NCI-H1930 (cell line): Measurements from ENCODE around the gene GGACT.
"Not testable (repeated sequence)": the region's sequence is repeated elsewhere in the genome, so short reads cannot be mapped to it uniquely, and the experiment has no call there.

ENCODE experiments used
- DNase-seq, 2 experiments: peaks; one replicate each; lab custom pipeline; 2025; lab: John Stamatoyannopoulos, UW

GGACT gene

GRCh38 chr13:100600915-100601314 is 12.3 kb upstream of the GGACT start:
- DNase-seq = no peak

GRCh38 chr13:100600461-100600860 is 11.9 kb upstream of the GGACT start:
- no peak for DNase-seq

DNA sequence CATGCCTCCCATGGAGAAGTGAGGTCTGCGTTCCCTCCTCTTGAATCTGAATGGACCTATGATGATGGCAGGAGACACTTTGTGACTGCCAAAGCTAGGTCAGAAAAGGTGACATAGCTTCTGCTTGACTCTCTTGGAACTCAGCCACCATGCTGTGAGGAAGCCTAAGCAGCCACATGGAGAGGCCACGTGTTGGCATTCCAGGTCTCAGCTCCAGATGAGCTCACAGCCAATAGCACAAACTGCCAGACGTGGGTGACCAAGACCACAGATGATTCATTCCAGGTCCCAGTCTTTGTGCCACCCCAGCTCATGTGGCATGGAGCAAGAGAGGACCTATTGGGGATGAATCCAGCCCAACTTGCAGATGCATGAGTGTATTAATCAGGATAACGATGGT is 8.7 kb upstream of the GGACT start:
- DNase-seq = no peak

DNA sequence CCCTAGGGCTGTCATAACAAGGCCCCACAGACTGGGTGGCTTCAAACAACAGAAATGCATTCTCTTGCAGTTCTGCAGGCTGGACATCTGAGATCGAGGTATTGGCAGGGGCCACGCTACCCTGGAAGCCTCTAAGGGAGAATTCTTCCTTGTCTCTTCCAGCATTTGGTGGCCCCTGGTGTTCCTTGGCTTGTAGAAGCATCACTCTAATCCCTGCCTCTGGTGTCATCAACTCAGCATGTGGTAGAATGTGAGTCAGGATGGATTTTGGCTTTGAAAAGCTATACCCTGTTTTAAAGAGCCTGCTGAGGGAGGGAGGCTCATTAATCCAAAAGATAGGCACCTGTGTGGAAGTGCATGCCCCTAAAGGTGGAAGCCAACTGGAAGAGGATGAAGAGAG is 7.9 kb upstream of the GGACT start:
- DNase-seq = no peak

GRCh38 chr13:100594731-100595130 is 6.1 kb upstream of the GGACT start:
- DNase-seq = no peak

DNA sequence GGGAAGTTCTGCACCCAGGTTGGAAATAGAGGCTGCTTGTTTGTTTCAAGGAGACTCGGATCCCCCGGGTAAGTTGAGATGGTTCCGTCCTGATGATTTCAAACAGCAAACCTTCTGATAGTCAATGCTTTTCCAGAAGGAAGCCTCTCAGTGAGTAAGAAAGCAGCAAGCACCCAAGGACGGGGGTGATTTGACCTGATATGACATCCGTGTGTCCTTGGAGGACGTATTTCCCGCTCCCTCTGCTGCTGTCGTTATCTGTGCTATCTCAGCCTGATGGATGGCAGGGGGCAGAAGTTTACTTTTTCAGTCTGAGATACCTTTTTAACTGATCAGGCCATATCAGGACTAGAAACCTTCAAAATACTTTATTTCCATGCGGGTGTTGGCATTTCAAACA is 5.7 kb upstream of the GGACT start:
- no peak for DNase-seq

DNA sequence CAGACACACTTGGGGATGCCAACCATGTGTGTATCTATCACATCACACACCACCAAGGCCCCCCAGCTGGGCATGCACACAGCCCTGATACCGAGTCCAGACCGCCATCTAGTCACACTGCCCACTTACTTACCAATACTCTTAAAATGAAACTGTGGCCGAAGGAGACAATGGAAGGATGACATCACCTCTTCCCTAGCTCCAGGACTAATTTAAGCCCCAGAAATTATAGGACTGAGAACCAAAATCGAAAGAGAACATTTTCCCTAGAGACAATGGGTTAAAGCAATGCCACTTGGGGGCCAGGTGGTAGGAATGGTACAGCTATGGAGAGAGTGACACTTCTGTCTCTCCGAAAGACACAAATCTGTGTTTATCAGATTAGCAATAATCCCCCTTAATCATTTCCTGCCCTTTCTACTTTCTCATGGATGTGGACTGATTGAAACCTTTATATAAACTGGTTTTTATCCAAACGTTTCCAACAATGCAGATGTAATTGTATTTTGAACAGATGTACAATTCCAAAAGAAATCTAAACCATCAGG is 663 bp upstream of the GGACT start:
- no peak for DNase-seq

DNA sequence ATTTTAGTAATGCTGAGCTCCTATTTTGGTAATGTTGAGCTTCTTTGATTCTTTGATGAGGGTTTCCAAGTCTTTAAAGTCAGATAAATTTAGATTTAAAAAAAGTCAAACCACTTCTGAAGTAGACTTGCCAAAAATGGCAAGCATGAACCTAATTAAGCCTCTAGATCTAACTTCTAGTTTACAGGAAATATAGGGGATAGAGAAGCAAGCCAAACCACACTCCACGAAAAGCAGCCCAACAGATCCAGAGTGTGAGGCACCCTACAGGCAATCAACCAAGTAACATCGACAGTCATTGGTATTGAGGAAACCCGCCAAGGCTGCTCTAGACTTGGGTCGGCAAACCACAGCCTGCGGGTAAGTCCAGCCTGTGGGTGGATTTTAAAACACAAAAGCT is 3.7 kb downstream of the GGACT start:
- no peak for DNase-seq

DNA sequence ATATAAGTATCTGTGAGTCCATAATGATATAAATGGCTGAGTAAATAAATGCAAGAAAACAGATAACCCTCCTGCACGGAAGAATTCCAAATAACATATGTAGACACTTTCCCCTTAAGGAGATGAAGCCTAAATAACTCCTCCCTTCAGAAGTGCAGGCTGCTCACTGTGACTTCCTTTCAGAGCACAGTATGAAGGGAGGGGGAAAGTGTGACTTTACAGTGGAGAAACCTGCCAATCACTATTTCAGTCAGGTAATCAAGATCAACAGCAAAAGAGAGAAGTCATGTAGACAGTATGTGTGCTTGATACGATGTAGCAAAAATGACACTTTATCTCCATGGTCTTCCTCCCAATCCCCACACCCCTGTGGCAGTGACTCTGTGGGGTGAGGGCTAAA is 7.1 kb downstream of the GGACT start:
- DNase-seq = no peak

GRCh38 chr13:100581030-100581429 is 7.6 kb downstream of the GGACT start:
- no peak for DNase-seq

- DNase-seq = no peak
Measured at GRCh38 chr13:100580045-100580444, 8.5 kb downstream of the GGACT start.

DNA sequence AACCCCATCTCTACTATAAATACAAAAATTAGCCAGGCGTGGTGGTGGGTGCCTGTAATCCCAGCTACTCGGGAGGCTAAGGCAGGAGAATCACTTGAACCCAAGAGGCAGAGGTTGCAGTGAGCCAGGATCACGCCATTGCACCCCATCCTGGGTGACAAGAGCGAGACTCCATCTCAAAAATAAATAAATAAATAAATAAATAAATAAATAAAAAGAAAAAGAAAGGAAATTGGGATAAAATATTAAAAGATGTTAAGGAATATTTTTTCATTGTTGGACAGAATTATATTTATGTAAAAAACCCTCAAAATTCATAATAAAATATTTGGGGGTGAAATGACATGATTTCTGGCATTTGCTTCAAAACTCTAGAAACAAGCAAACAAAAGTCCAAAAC is 11.3 kb downstream of the GGACT start:
- DNase-seq = not testable (repeated sequence)

- DNase-seq = peak; percentile 34 to 60
Measured at GRCh38 chr13:100573121-100573520, 15.5 kb downstream of the GGACT start.

- DNase-seq = no peak
Measured at GRCh38 chr13:100566543-100566942, 22.0 kb downstream of the GGACT start.

GRCh38 chr13:100565286-100565685 is 23.3 kb downstream of the GGACT start:
- DNase-seq = no peak

- DNase-seq = no peak
Measured at GRCh38 chr13:100564444-100565223, 24.0 kb downstream of the GGACT start.

GRCh38 chr13:100563779-100564178 is 24.8 kb downstream of the GGACT start:
- no peak for DNase-seq

DNA sequence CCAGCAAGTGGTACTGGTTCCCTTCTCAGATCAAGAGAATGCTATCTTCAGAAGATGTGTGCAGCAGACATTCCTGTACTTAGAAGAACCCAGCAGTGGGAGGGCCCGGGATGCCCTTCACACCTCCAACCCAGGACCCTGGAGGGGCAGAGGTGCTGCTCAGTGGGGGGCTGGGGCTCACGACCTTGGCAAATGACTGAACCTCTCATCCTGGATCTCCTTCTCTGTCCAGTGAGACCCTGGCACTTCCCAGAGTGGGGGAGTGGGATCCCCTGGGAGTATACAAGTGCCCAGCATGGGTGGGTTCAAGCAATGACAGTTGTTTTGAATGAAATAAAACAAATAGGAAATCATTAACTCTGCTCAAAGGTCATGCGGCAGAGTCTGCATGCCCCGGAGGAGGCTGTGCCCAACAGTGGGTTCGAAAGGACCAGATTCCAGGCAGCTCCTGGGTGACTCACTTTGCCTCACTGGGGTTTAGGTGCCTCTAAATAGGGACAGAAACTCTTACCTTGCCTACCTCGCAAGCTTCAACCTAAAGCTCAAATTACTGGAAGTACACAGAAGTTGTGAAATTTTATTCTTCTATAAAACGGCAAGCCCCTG is 26.9 kb downstream of the GGACT start:
- no peak for DNase-seq

- DNase-seq = no peak
Measured at GRCh38 chr13:100561158-100561499, 27.5 kb downstream of the GGACT start.

- no peak for DNase-seq
Measured at GRCh38 chr13:100560498-100561157, 28.0 kb downstream of the GGACT start.

- no peak for DNase-seq
Measured at GRCh38 chr13:100559886-100560285, 28.7 kb downstream of the GGACT start.

GRCh38 chr13:100552755-100553154 is 35.8 kb downstream of the GGACT start:
- no peak for DNase-seq

DNA sequence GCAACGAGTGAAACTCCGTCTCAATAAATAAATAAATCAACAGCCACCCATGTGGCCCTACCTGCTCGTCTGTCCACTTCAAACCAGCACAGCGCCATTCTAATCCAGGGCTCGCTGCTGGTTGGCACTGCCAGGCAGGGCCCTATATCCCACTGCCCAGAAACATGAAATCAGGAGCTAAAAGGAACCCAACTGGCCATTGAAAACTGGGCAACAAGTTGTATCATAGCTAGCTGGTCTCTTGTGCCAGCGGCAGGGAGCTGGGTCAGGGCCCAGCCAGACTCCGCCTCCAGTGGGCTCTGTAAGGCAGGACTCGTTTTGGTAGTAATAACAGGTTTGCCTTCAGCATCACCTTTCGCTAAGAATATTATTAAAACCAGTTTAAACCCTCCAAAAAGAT is 39.3 kb downstream of the GGACT start:
- DNase-seq = no peak
